GM20000 (cell line): ENCODE results near the gene RANBP10.

Experiments
- DNase-seq: peaks from one replicate; pipeline ENCODE4 v3.0.0; 2012; ENCODE audit warnings: low spot score
- CTCF ChIP-seq: IDR thresholded peaks from 2 replicates; pipeline ENCODE4 v1.5.1; 2012; ENCODE audit warnings: mild to moderate bottlenecking, control low read depth; ENCODE audit errors: extremely low read depth, missing control alignments

The RANBP10 gene

GRCh38 chr16:67774457-67774853, 31.9 kb downstream of the RANBP10 start:
- no peak for TF ChIP-seq CTCF
- no peak for DNase-seq

- TF ChIP-seq CTCF, result no peak
- no peak for DNase-seq
Observed at GRCh38 chr16:67773569-67774456, 32.5 kb downstream of the RANBP10 start.

GRCh38 chr16:67773099-67773498, 33.3 kb downstream of the RANBP10 start:
- DNase-seq, result no peak
- no peak for TF ChIP-seq CTCF

- TF ChIP-seq CTCF, result no peak
- no peak for DNase-seq
Observed at GRCh38 chr16:67770346-67770991, 35.9 kb downstream of the RANBP10 start.

- DNase-seq, result no peak
- no peak for TF ChIP-seq CTCF
Observed at GRCh38 chr16:67767953-67768352, 38.4 kb downstream of the RANBP10 start.

GRCh38 chr16:67766291-67766690, 40.1 kb downstream of the RANBP10 start:
- no peak for TF ChIP-seq CTCF
- DNase-seq, result no peak

- no peak for DNase-seq
- no peak for TF ChIP-seq CTCF
Observed at GRCh38 chr16:67764158-67764667, 42.1 kb downstream of the RANBP10 start.
